K562 (cell line): Measurements from ENCODE around the gene DMWD. TPM values are rescaled to one million over a fixed set of nuclear protein-coding genes. Genes with fewer than 3 reads are reported as not detected.
A peak's percentile ranks its signal among the peaks of the same experiment; 100 is the strongest.

ENCODE experiments used
- HES1 ChIP-seq: fragments of 450-650 bp; IDR thresholded peaks from 2 replicates; pipeline ENCODE4 v1.6.1; 2016; ENCODE audit warnings: low read depth, mild to moderate bottlenecking, moderate library complexity
- MTA2 ChIP-seq: fragments of 450-650 bp; IDR thresholded peaks from 2 replicates; pipeline ENCODE4 v1.6.1; 2016; ENCODE audit warnings: low read depth
- NR2C1 ChIP-seq, 2 experiments: fragments of 450-650 bp; IDR thresholded peaks; 2 replicates each; pipeline ENCODE4 v1.6.1; 2017; ENCODE audit warnings: mild to moderate bottlenecking in 2 of 2, antibody characterized with exemption in 1 of 2, inconsistent platforms in 1 of 2, missing compliant biosample characterization in 1 of 2, missing genetic modification characterization in 1 of 2
- PCBP1 ChIP-seq: fragments of 200-400 bp; formaldehyde crosslinking; IDR thresholded peaks from 2 replicates; pipeline ENCODE4 v1.6.1; 2018; ENCODE audit warnings: mild to moderate bottlenecking, low read depth, low read length; ENCODE audit not compliant: poor library complexity, severe bottlenecking
- POLR2G ChIP-seq: fragments of 200-400 bp; formaldehyde crosslinking; IDR thresholded peaks from 2 replicates; pipeline ENCODE4 v1.6.1; 2017; ENCODE audit warnings: low read depth, mild to moderate bottlenecking, antibody characterized with exemption, low read length, moderate library complexity
- RBBP5 ChIP-seq: fragments of 200-600 bp; sonication (generic); IDR thresholded peaks from 2 replicates; pipeline ENCODE4 v1.6.1; 2012; ENCODE audit warnings: borderline replicate concordance, mild to moderate bottlenecking, low read length, control low read depth, inconsistent platforms; ENCODE audit not compliant: insufficient read depth, poor library complexity, severe bottlenecking
- TAF15 ChIP-seq: fragments of 200-400 bp; formaldehyde crosslinking; IDR thresholded peaks from 2 replicates; pipeline ENCODE4 v1.6.1; 2017; ENCODE audit warnings: mild to moderate bottlenecking, low read depth, low read length, moderate library complexity
- TEAD2 ChIP-seq: fragments of 450-650 bp; IDR thresholded peaks from 2 replicates; pipeline ENCODE4 v1.6.1; 2016; ENCODE audit warnings: missing genetic modification characterization, control low read depth, missing compliant biosample characterization
- TGIF2 ChIP-seq: sonication (generic); formaldehyde crosslinking; IDR thresholded peaks from 2 replicates; pipeline ENCODE4 v1.8.1; 2022; ENCODE audit warnings: mild to moderate bottlenecking, missing genetic modification reagents, moderate library complexity
- U2AF2 ChIP-seq: fragments of 200-400 bp; formaldehyde crosslinking; optimal IDR thresholded peaks from 2 replicates; pipeline ENCODE3; 2017; ENCODE audit warnings: low read depth, mild to moderate bottlenecking, low read length
- ZBTB7A ChIP-seq: IDR thresholded peaks from 2 replicates; pipeline ENCODE4 v1.6.1; 2011; ENCODE audit warnings: low read depth, mild to moderate bottlenecking, low read length, moderate library complexity, borderline replicate concordance; ENCODE audit not compliant: control insufficient read depth
- ZEB2 ChIP-seq: fragments of 450-650 bp; IDR thresholded peaks from 2 replicates; pipeline ENCODE4 v1.6.1; 2016
- ZFP1 ChIP-seq: fragments of 450-650 bp; formaldehyde crosslinking; IDR thresholded peaks from 2 replicates; pipeline ENCODE4 v1.4.0; 2020; ENCODE audit warnings: mild to moderate bottlenecking, mixed read lengths
- ZNF639 ChIP-seq, 2 experiments: fragments of 200-800 bp in 1 of 2; sonication (Bioruptor generic) in 1 of 2; sonication (generic) in 1 of 2; formaldehyde crosslinking in 1 of 2; IDR thresholded peaks in 1 of 2; conservative IDR thresholded peaks in 1 of 2; 2 replicates each; pipeline versions ENCODE4 v1.5.0 to v1.6.1; 2016 to 2020; ENCODE audit warnings: missing compliant biosample characterization in 1 of 2, missing genetic modification characterization in 1 of 2, missing genetic modification reagents in 1 of 2
- polyA plus RNA-seq, 8 experiments: library from polyadenylated mRNA; depleted of rRNA in 4 of 8; stranded (reverse) in 5 of 8; unstranded in 3 of 8; fragments of >200 nt; fragmentation: Nextera tagmentation in 2 of 8; fragmentation: Illumina TruSeq in 1 of 8; extraction: Ambion mirVana in 2 of 8; extraction: Trizol in 1 of 8; gene quantifications; 2 replicates each; pipeline versions ENCODE4 v1.2.1 to v1.2.3, GENCODE V29; 2011 to 2014; ENCODE audit warnings: inconsistent platforms in 1 of 8, missing spikeins in 1 of 8
- total RNA-seq, 7 experiments: library from RNA; depleted of rRNA in 6 of 7; stranded (reverse); fragments of >200 nt in 6 of 7; fragmentation: Illumina TruSeq in 2 of 7; extraction: Trizol in 2 of 7; gene quantifications; 2 replicates each; pipeline versions ENCODE4 v1.2.1 to v1.2.3, GENCODE V29; 2011 to 2021; ENCODE audit warnings: low replicate concordance in 1 of 7

DMWD gene
- total and polyA plus RNA-seq, 9 of the 15 experiments (the other 6 are each of a cell fraction or from before 2014, with no cell fraction given): 4.7 to 54.6 (median 19.0) TPM

- no peak for TF ChIP-seq ZBTB7A
- no peak for TF ChIP-seq ZEB2
- no peak for TF ChIP-seq ZNF639 (CRISPR knock-in tag; conservative IDR thresholded peaks at IDR 0.05 in 1 of 2, IDR thresholded peaks at IDR 0.05 in 1 of 2)
- TF ChIP-seq HES1: no peak
- TF ChIP-seq TGIF2 (CRISPR knock-in tag): peak; percentile 29; the same call in 1 of the 2 replicates
- no peak for TF ChIP-seq ZFP1 (CRISPR knock-in tag)
- no peak for TF ChIP-seq TEAD2 (tag)
- TF ChIP-seq POLR2G: peak; percentile 59
- TF ChIP-seq MTA2: no peak
- TF ChIP-seq TAF15: no peak
- no peak for TF ChIP-seq U2AF2
- no peak for TF ChIP-seq PCBP1
- TF ChIP-seq NR2C1 (IDR thresholded peaks at IDR 0.05): no peak
- TF ChIP-seq NR2C1 (tag; IDR thresholded peaks at IDR 0.05): no peak
- no peak for TF ChIP-seq RBBP5
Observed at GRCh38 chr19:45816236-45817009, 23.8 kb upstream of the DMWD start (continued).
